GM12892 (cell line): Measurements from ENCODE around the gene MACC1.

Experiments used
- POLR2A ChIP-seq: IDR thresholded peaks from 2 replicates; pipeline ENCODE4 v1.6.1; 2011; ENCODE audit warnings: low read depth, low read length, control low read depth
- POLR2AphosphoS5 ChIP-seq: IDR thresholded peaks from 2 replicates; pipeline ENCODE4 v1.6.1; 2011; ENCODE audit warnings: low read depth, low read length, control low read depth
- TAF1 ChIP-seq: IDR thresholded peaks from 2 replicates; pipeline ENCODE4 v1.6.1; 2011; ENCODE audit warnings: low read depth, mild to moderate bottlenecking, control low read depth, low read length, borderline replicate concordance

- no peak for TF ChIP-seq POLR2AphosphoS5
- TF ChIP-seq TAF1 = no peak
- TF ChIP-seq POLR2A = no peak
Measured at GRCh38 chr7:20241194-20241910, 24.2 kb upstream of the MACC1 start.
